HG02840 (cell line): ENCODE measurements around the gene PCNT.
"Not testable (repeated sequence)": the region's sequence is repeated elsewhere in the genome, so short reads cannot be mapped to it uniquely, and the experiment has no call there.

ENCODE experiments used
- ATAC-seq: cut with Tn5 transposase; IDR thresholded peaks from one replicate; pipeline ENCODE4 v1.9.1; 2021; ENCODE audit warnings: mild to moderate bottlenecking, moderate library complexity, moderate number of reproducible peaks; ENCODE audit not compliant: unreplicated experiment, low FRiP score

Gene PCNT

GRCh38 chr21:46356494-46357334 is 32.8 kb downstream of the PCNT start:
- ATAC-seq, result no peak

GRCh38 chr21:46357335-46357604 is 33.3 kb downstream of the PCNT start:
- ATAC-seq, result no peak

GRCh38 chr21:46357684-46358425 is 33.9 kb downstream of the PCNT start:
- ATAC-seq, result no peak

- no peak for ATAC-seq
Measured at GRCh38 chr21:46361176-46361575, 37.2 kb downstream of the PCNT start.

- no peak for ATAC-seq
Measured at GRCh38 chr21:46361935-46362334, 38.0 kb downstream of the PCNT start.

DNA sequence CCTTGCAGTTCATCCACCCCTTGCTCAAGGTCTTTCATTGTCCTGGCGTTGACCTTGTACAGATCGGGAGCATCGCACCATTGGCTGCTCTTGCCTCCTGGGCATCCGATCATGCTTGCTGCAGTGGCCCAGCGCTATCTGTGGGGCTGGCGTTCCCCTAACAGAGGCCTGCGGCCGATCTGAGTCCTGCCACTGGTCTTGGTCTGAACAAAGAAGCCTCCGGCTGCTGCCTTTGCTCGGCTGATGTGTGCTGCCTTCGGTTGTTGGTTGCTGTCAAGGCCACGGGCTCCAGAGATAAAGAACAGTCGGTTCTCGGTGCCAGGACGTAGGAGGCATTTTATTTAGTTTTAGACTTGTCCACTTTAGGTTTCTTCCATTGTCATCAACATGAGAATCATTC is 39.0 kb downstream of the PCNT start:
- ATAC-seq, result no peak

GRCh38 chr21:46363698-46364097 is 39.7 kb downstream of the PCNT start:
- no peak for ATAC-seq

DNA sequence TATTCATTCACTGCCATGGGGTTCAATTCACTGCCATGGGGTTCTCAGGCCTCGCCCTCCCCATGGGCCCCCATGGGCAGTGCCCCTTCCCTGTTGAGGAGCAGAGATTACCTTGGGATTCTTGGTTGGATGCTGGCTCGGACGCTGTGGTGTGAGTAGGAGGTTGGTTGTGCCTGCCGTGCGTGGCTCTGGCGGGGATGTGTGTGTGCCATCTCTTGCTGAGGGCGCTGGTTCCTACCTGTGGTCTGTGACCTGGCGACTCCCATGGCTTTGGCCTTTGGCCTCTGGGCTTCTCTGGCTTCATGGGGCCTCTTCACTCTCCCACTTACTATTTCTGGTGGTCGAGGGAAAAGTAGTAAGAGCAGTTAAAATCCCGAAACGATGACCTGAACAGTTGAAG is 42.1 kb downstream of the PCNT start:
- ATAC-seq, result no peak

GRCh38 chr21:46366561-46366960 is 42.6 kb downstream of the PCNT start:
- ATAC-seq, result no peak

DNA sequence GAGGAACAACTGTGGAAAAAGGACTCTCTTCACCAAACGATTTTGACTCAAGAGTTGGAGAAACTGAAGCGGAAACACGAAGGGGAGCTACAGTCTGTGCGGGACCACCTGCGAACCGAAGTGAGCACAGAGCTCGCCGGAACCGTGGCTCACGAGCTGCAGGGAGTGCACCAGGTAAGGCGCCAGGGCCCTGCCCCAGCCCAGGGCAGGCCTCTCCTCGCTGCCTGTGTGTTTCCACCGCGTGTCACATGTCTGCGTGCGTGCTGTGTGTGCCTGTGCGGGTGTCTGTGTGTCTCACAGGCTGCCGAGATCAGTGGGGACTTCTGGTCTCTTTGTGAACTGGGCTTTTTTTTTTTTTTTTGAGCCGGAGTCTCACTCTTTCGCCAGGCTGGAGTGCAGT is 43.0 kb downstream of the PCNT start:
- ATAC-seq, result no peak

GRCh38 chr21:46368533-46369285 is 44.8 kb downstream of the PCNT start:
- ATAC-seq, result no peak

- no peak for ATAC-seq
Measured at GRCh38 chr21:46369520-46370235, 45.7 kb downstream of the PCNT start.

GRCh38 chr21:46371204-46372013 is 47.5 kb downstream of the PCNT start:
- ATAC-seq, result no peak

GRCh38 chr21:46372014-46372485 is 48.1 kb downstream of the PCNT start:
- ATAC-seq, result no peak

- ATAC-seq, result not testable (repeated sequence)
Measured at GRCh38 chr21:46372947-46373346, 49.0 kb downstream of the PCNT start.

- ATAC-seq, result no peak
Measured at GRCh38 chr21:46374761-46375389, 50.9 kb downstream of the PCNT start.

DNA sequence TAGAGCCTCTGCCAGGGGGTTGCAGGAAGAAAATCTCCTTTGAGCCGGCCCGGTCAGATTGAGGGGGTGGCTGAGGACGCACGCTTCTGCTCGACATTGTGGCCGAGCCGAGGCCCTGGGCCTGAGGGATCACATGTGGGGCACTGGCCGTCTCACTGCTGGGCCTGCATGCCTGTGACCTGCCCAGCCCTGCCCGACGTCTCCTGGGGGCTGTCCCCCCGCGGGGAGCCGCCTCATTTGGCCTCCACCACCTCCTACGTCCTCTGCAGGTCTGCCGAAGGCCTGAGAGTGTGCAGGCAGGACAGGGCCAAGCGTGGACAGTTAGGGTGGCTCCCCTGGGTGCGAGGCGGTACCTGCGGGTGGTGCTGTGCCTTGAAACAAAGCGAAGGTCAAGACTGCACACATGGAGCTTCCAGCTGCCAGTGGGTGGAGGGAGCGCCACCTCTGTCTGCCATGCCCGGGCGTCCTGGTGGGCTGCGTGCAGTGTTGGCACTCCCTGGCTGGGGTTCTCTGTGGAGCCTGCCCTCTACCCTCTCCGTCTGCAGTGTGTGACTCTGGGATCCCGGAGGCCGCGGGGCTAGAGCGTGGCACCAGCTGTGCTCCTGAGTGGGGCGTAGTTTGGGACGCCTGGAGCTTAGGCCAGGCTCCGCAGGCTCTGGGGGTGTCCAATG is 51.7 kb downstream of the PCNT start:
- no peak for ATAC-seq

DNA sequence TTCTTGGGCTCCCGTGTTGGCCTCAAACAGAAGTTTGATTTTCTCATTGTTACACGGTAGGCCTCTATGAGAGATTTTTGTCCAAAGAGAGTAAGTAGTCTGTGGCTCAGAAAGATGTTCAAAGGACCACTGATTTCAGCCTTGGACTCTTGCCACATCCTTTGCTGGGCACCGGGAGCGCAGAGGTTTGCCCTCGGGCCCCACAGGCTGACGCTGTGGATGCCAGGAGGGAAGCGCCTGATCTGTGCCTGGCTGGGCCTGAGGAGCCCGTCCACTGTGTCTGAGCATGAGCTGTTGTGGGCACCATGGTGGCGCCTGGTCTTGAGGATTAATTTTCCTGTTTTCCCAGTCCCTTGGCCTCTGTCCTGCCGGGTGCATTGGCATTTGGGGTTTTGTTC is 52.3 kb downstream of the PCNT start:
- no peak for ATAC-seq
